ENCODE results near the gene PECR. TPM values are rescaled to one million over a fixed set of nuclear protein-coding genes. Genes with fewer than 3 reads are reported as not detected.
A peak's percentile ranks its signal among the peaks of the same experiment; 100 is the strongest.

Gene PECR
- total and polyA plus RNA-seq, 9 of the 15 experiments (the other 6 are each of a cell fraction or from before 2014, with no cell fraction given): 1.1 to 10.3 (median 8.2) TPM

DNA sequence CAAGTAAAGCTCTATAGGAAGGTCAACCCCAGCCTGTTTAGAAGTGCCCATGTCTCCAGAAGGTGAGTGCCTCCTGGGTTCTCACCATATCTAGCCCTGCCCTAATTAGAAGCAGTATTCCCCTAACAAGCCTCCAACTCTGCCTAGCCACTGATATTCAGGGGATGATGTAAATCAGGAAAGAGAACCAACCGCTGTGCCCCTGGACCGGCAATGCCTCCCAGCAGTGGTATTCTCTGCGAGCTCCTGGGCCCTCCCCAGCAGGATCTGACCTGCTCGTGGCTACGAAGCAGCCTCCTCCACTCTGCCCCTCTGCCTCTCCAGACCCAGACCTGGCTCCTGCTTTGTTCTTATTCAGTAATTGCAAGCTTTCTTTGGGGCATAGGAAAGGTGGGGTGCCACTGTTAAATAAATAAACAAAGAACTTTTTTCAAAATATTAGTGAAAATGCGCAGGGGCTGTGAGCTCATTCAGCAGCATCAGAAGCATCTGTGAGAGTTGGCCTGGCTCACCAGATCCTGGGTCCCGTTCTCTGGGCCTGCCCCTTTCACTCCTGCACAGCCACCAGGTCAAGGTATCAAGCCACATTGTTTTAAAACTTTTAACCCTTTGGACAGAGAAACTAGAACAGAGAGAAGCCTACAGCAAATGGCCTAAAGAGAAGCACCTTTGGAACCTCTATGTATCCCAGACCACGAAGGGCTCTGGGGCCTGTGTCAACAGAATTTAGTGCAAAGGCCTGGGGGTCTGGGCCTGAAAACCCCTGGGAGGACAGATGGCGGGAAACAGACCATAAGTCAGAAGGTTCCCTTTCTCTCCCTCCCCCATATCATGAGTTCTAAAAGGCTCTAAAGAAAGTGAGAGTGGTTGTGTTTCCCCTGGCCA, 80.2 kb downstream of the PECR start:
- CTCF ChIA-PET (ENCODE audit: low intra/inter-chr PET ratio): no interaction called here

DNA sequence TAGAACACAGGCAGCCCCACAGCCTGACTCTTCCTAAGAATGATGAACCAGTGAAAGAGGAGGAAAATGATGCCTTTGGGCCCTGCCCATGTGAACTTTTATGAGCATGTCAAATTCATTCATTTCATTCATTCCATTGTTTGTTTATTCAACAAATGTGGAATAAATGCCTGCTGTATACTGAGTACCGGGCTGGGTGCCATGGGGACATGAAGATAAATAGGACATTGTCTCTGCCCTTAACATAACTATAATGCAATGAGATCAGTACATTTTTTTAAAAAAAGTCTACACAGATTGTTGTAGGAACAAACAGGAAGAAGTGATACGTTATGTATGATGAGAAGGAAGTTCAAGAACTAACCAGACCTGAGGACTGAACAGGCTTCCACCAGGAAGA, 83.0 kb downstream of the PECR start:
- POLR2A ChIA-PET: no interaction called here
- Histone ChIP-seq H3K9me3 (replicated peaks; ENCODE audit: control insufficient read depth, insufficient read depth, low read depth, low read length) (no peaks in the 10 kb centered on the region), H3K36me3 (ENCODE audit: control insufficient read depth, insufficient read depth, low read length) (no peaks in the 10 kb centered on the region), H3K9ac (ENCODE audit: insufficient read depth in 1 of 2, low read depth in 2 of 2, low read length in 2 of 2) (no peak overlapping the region), H3K4me2 (ENCODE audit: insufficient read depth, low read length) (no peak overlapping the region), H3K27me3 (ENCODE audit: control insufficient read depth in 2 of 2, insufficient read depth in 2 of 2, low read length in 2 of 2) (no peaks in the 10 kb centered on the region), H3K9me1 (ENCODE audit: control insufficient read depth, insufficient read depth, low read length) (no peaks in the 10 kb centered on the region), H3K4me3 (no peak overlapping the region), H3K27ac (ENCODE audit: extremely low read depth, low read depth, low read length) (no peak overlapping the region), H3K4me1 (replicated peaks in 1 of 2; ENCODE audit: control insufficient read depth in 2 of 2, insufficient read depth in 2 of 2, low read length in 2 of 2) (peaks cover 13 to 17% of the 10 kb centered on the region in 2 experiments; a peak in 3 of 5 replicates), H2AFZ (ENCODE audit: low read depth, low read length) (no peak overlapping the region), H4K20me1 (replicated peaks; ENCODE audit: control insufficient read depth, insufficient read depth, low read length) (no peaks in the 10 kb centered on the region), H3K79me2 (ENCODE audit: control insufficient read depth, insufficient read depth, low read length) (no peaks in the 10 kb centered on the region; the same call in 1 of the 3 replicates)
- 87% methylated on average over 2 of the region's 2 CpGs for WGBS (ENCODE audit: insufficient coverage, low coverage, missing lambda C conversion rate)
- intact Hi-C loops (cut with micrococcal nuclease) (no loop called here), in situ Hi-C loops (cut with MboI) (no loop called here)
- no TSS peak for BruUV-seq (replicated peaks)
- DNase-seq (ENCODE audit: extremely low read depth in 1 of 4, low spot score in 3 of 4) (no peak), ATAC-seq (no peak), FAIRE-seq (no peak)
- CTCF ChIA-PET (ENCODE audit: low intra/inter-chr PET ratio): no interaction called here
- TF ChIP-seq, protein P1, sequence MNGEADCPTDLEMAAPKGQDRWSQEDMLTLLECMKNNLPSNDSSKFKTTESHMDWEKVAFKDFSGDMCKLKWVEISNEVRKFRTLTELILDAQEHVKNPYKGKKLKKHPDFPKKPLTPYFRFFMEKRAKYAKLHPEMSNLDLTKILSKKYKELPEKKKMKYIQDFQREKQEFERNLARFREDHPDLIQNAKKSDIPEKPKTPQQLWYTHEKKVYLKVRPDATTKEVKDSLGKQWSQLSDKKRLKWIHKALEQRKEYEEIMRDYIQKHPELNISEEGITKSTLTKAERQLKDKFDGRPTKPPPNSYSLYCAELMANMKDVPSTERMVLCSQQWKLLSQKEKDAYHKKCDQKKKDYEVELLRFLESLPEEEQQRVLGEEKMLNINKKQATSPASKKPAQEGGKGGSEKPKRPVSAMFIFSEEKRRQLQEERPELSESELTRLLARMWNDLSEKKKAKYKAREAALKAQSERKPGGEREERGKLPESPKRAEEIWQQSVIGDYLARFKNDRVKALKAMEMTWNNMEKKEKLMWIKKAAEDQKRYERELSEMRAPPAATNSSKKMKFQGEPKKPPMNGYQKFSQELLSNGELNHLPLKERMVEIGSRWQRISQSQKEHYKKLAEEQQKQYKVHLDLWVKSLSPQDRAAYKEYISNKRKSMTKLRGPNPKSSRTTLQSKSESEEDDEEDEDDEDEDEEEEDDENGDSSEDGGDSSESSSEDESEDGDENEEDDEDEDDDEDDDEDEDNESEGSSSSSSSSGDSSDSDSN (IDR thresholded peaks at IDR 0.05; ENCODE audit: borderline replicate concordance in 1 of 2, low read depth in 2 of 2, low read length in 2 of 2): no peak
- no peak for TF ChIP-seq ATF7 (IDR thresholded peaks at IDR 0.05)
- TF ChIP-seq CHCHD3 (CRISPR knock-in tag; IDR thresholded peaks at IDR 0.05): no peak
- TF ChIP-seq, protein P2, sequence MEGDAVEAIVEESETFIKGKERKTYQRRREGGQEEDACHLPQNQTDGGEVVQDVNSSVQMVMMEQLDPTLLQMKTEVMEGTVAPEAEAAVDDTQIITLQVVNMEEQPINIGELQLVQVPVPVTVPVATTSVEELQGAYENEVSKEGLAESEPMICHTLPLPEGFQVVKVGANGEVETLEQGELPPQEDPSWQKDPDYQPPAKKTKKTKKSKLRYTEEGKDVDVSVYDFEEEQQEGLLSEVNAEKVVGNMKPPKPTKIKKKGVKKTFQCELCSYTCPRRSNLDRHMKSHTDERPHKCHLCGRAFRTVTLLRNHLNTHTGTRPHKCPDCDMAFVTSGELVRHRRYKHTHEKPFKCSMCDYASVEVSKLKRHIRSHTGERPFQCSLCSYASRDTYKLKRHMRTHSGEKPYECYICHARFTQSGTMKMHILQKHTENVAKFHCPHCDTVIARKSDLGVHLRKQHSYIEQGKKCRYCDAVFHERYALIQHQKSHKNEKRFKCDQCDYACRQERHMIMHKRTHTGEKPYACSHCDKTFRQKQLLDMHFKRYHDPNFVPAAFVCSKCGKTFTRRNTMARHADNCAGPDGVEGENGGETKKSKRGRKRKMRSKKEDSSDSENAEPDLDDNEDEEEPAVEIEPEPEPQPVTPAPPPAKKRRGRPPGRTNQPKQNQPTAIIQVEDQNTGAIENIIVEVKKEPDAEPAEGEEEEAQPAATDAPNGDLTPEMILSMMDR (IDR thresholded peaks at IDR 0.05 in 2 of 3, conservative IDR thresholded peaks at IDR 0.05 in 1 of 3; ENCODE audit: insufficient read depth in 2 of 3, low read depth in 1 of 3, low read length in 3 of 3): no peak
- TF ChIP-seq ZNF146 (CRISPR knock-in tag; IDR thresholded peaks at IDR 0.05; ENCODE audit: unreplicated experiment): no peak
- no peak for TF ChIP-seq ZNF76 (CRISPR knock-in tag; IDR thresholded peaks at IDR 0.05; ENCODE audit: borderline replicate concordance)
- no peak for TF ChIP-seq ZNF143 (CRISPR knock-in tag; IDR thresholded peaks at IDR 0.05)
- no peak for TF ChIP-seq NR2F6 (CRISPR knock-in tag; IDR thresholded peaks at IDR 0.05)

More for the DNA sequence above, 80.2 kb downstream of the PECR start:
- Histone ChIP-seq H2AFZ (ENCODE audit: low read depth, low read length) (peak overlapping the region; percentile 62; the same call in 1 of the 2 replicates), H3K4me2 (ENCODE audit: insufficient read depth, low read length) (no peak overlapping the region; the same call in 1 of the 2 replicates), H3K4me1 (replicated peaks in 1 of 2; ENCODE audit: control insufficient read depth in 2 of 2, insufficient read depth in 2 of 2, low read length in 2 of 2) (peaks cover 32 to 39% of the 10 kb centered on the region in 2 experiments), H3K79me2 (ENCODE audit: control insufficient read depth, insufficient read depth, low read length) (no peaks in the 10 kb centered on the region; the same call in 1 of the 3 replicates), H4K20me1 (replicated peaks; ENCODE audit: control insufficient read depth, insufficient read depth, low read length) (no peaks in the 10 kb centered on the region), H3K27ac (ENCODE audit: extremely low read depth, low read depth, low read length) (no peak overlapping the region), H3K9me3 (replicated peaks; ENCODE audit: control insufficient read depth, insufficient read depth, low read depth, low read length) (no peaks in the 10 kb centered on the region), H3K27me3 (ENCODE audit: control insufficient read depth in 2 of 2, insufficient read depth in 2 of 2, low read length in 2 of 2) (no peaks in the 10 kb centered on the region), H3K36me3 (ENCODE audit: control insufficient read depth, insufficient read depth, low read length) (no peaks in the 10 kb centered on the region), H3K9me1 (ENCODE audit: control insufficient read depth, insufficient read depth, low read length) (no peaks in the 10 kb centered on the region), H3K4me3 (no peak overlapping the region), H3K9ac (ENCODE audit: insufficient read depth in 1 of 2, low read depth in 2 of 2, low read length in 2 of 2) (peak overlapping the region in 1 of 2 experiments; percentile 33; a peak in 1 of 4 replicates)
- DNase-seq (ENCODE audit: extremely low read depth in 1 of 4, low spot score in 3 of 4) (no peak), ATAC-seq (no peak), FAIRE-seq (no peak)
- in situ Hi-C loops (cut with MboI): no loop called here
- POLR2A ChIA-PET: interaction anchor here (0.6 to 1.8 kb wide), 4 partner anchors 11 to 584 kb away, joined by 3 to 9 read pairs (median 4); no protein-coding TSS in a partner anchor
- TF ChIP-seq STAT5A (IDR thresholded peaks at IDR 0.05; ENCODE audit: borderline replicate concordance, low read length) (no peak), HDGF (IDR thresholded peaks at IDR 0.05) (0 out of 2 replicates have a peak, but pooled peaks have one; percentile 2)
- 71% methylated on average over 8 of the region's 9 CpGs for WGBS (ENCODE audit: insufficient coverage, low coverage, missing lambda C conversion rate)
- intact Hi-C loops (cut with micrococcal nuclease): no loop called here
- no TSS peak for BruUV-seq (replicated peaks)
